Measurements from ENCODE around the gene FOXP1.

FOXP1 gene

GRCh38 chr3:71243229-71243628 is 340.3 kb downstream of the FOXP1 start:
- no peaks in the 10 kb centered on the region for H3K36me3 ChIP-seq (ENCODE audit: control insufficient read depth, insufficient read depth, low read length)
- WGBS, 2 experiments: 92 to 94% methylated on average over 8 of the region's 8 CpGs
- H3K27me3 ChIP-seq (ENCODE audit: control insufficient read depth, insufficient read depth, low read length, poor library complexity, severe bottlenecking): no peaks in the 10 kb centered on the region
- no peak overlapping the region for H3K4me3 ChIP-seq (ENCODE audit: insufficient read depth, low read depth, low read length)
- H3K4me1 ChIP-seq (ENCODE audit: control insufficient read depth, insufficient read depth, low read length): peaks cover 58% of the 10 kb centered on the region
- H3K27ac ChIP-seq (ENCODE audit: insufficient read depth, low read depth, low read length, poor library complexity, severe bottlenecking): no peak overlapping the region
- no peaks in the 10 kb centered on the region for H3K9me3 ChIP-seq (ENCODE audit: control insufficient read depth, low read length)

GRCh38 chr3:71241981-71242560 is 341.5 kb downstream of the FOXP1 start:
- Histone ChIP-seq H3K4me1 (ENCODE audit: control insufficient read depth, insufficient read depth, low read length) (peaks cover 58% of the 10 kb centered on the region), H3K36me3 (ENCODE audit: control insufficient read depth, insufficient read depth, low read length) (no peaks in the 10 kb centered on the region), H3K4me3 (ENCODE audit: insufficient read depth, low read depth, low read length) (no peak overlapping the region), H3K27me3 (ENCODE audit: control insufficient read depth, insufficient read depth, low read length, poor library complexity, severe bottlenecking) (no peaks in the 10 kb centered on the region), H3K27ac (ENCODE audit: insufficient read depth, low read depth, low read length, poor library complexity, severe bottlenecking) (no peak overlapping the region), H3K9me3 (ENCODE audit: control insufficient read depth, low read length) (no peaks in the 10 kb centered on the region)
- 91 to 93% methylated on average over 8 of the region's 8 CpGs for WGBS, 2 experiments

GRCh38 chr3:71241246-71241901 is 342.2 kb downstream of the FOXP1 start:
- no peaks in the 10 kb centered on the region for H3K9me3 ChIP-seq (ENCODE audit: control insufficient read depth, low read length)
- H3K4me1 ChIP-seq (ENCODE audit: control insufficient read depth, insufficient read depth, low read length): peaks cover 51% of the 10 kb centered on the region
- H3K27me3 ChIP-seq (ENCODE audit: control insufficient read depth, insufficient read depth, low read length, poor library complexity, severe bottlenecking): no peaks in the 10 kb centered on the region
- no peak overlapping the region for H3K4me3 ChIP-seq (ENCODE audit: insufficient read depth, low read depth, low read length)
- WGBS, 2 experiments: 52 to 53% methylated on average over 5 to 8 of the region's 8 CpGs
- no peaks in the 10 kb centered on the region for H3K36me3 ChIP-seq (ENCODE audit: control insufficient read depth, insufficient read depth, low read length)
- H3K27ac ChIP-seq (ENCODE audit: insufficient read depth, low read depth, low read length, poor library complexity, severe bottlenecking): no peak overlapping the region

GRCh38 chr3:71240034-71240433 is 343.5 kb downstream of the FOXP1 start:
- no peak overlapping the region for H3K4me3 ChIP-seq (ENCODE audit: insufficient read depth, low read depth, low read length)
- no peaks in the 10 kb centered on the region for H3K9me3 ChIP-seq (ENCODE audit: control insufficient read depth, low read length)
- H3K36me3 ChIP-seq (ENCODE audit: control insufficient read depth, insufficient read depth, low read length): no peaks in the 10 kb centered on the region
- H3K27ac ChIP-seq (ENCODE audit: insufficient read depth, low read depth, low read length, poor library complexity, severe bottlenecking): no peak overlapping the region
- 91 to 93% methylated on average over 8 of the region's 8 CpGs for WGBS, 2 experiments
- peaks cover 40% of the 10 kb centered on the region for H3K4me1 ChIP-seq (ENCODE audit: control insufficient read depth, insufficient read depth, low read length)
- no peaks in the 10 kb centered on the region for H3K27me3 ChIP-seq (ENCODE audit: control insufficient read depth, insufficient read depth, low read length, poor library complexity, severe bottlenecking)

- Histone ChIP-seq H3K27ac (ENCODE audit: insufficient read depth, low read depth, low read length, poor library complexity, severe bottlenecking) (no peak overlapping the region), H3K27me3 (ENCODE audit: control insufficient read depth, insufficient read depth, low read length, poor library complexity, severe bottlenecking) (no peaks in the 10 kb centered on the region), H3K9me3 (ENCODE audit: control insufficient read depth, low read length) (no peaks in the 10 kb centered on the region), H3K36me3 (ENCODE audit: control insufficient read depth, insufficient read depth, low read length) (no peaks in the 10 kb centered on the region), H3K4me1 (ENCODE audit: control insufficient read depth, insufficient read depth, low read length) (peaks cover 23% of the 10 kb centered on the region), H3K4me3 (ENCODE audit: insufficient read depth, low read depth, low read length) (no peak overlapping the region)
- 95 to 99% methylated on average over 4 of the region's 4 CpGs for WGBS, 2 experiments
Measured at GRCh38 chr3:71238355-71238757, 345.2 kb downstream of the FOXP1 start.

- Histone ChIP-seq H3K36me3 (ENCODE audit: control insufficient read depth, insufficient read depth, low read length) (no peaks in the 10 kb centered on the region), H3K27ac (ENCODE audit: insufficient read depth, low read depth, low read length, poor library complexity, severe bottlenecking) (no peak overlapping the region), H3K4me1 (ENCODE audit: control insufficient read depth, insufficient read depth, low read length) (peaks cover 16% of the 10 kb centered on the region), H3K9me3 (ENCODE audit: control insufficient read depth, low read length) (no peaks in the 10 kb centered on the region), H3K27me3 (ENCODE audit: control insufficient read depth, insufficient read depth, low read length, poor library complexity, severe bottlenecking) (no peaks in the 10 kb centered on the region), H3K4me3 (ENCODE audit: insufficient read depth, low read depth, low read length) (no peak overlapping the region)
- 87 to 96% methylated on average over 4 to 5 of the region's 5 CpGs for WGBS, 2 experiments
Measured at GRCh38 chr3:71237672-71238071, 345.9 kb downstream of the FOXP1 start.

- no peaks in the 10 kb centered on the region for H3K36me3 ChIP-seq (ENCODE audit: control insufficient read depth, insufficient read depth, low read length)
- H3K4me3 ChIP-seq (ENCODE audit: insufficient read depth, low read depth, low read length): no peak overlapping the region
- no peak overlapping the region for H3K27ac ChIP-seq (ENCODE audit: insufficient read depth, low read depth, low read length, poor library complexity, severe bottlenecking)
- peaks cover 4% of the 10 kb centered on the region for H3K4me1 ChIP-seq (ENCODE audit: control insufficient read depth, insufficient read depth, low read length)
- no peaks in the 10 kb centered on the region for H3K27me3 ChIP-seq (ENCODE audit: control insufficient read depth, insufficient read depth, low read length, poor library complexity, severe bottlenecking)
- WGBS, 2 experiments: 84 to 98% methylated on average over 1 to 3 of the region's 3 CpGs
- no peaks in the 10 kb centered on the region for H3K9me3 ChIP-seq (ENCODE audit: control insufficient read depth, low read length)
Measured at GRCh38 chr3:71235846-71236245, 347.7 kb downstream of the FOXP1 start.

- peaks cover 7% of the 10 kb centered on the region for H3K4me1 ChIP-seq (ENCODE audit: control insufficient read depth, insufficient read depth, low read length)
- H3K36me3 ChIP-seq (ENCODE audit: control insufficient read depth, insufficient read depth, low read length): no peaks in the 10 kb centered on the region
- no peak overlapping the region for H3K27ac ChIP-seq (ENCODE audit: insufficient read depth, low read depth, low read length, poor library complexity, severe bottlenecking)
- 89 to 97% methylated on average over 2 of the region's 3 CpGs for WGBS, 2 experiments
- H3K27me3 ChIP-seq (ENCODE audit: control insufficient read depth, insufficient read depth, low read length, poor library complexity, severe bottlenecking): no peaks in the 10 kb centered on the region
- no peak overlapping the region for H3K4me3 ChIP-seq (ENCODE audit: insufficient read depth, low read depth, low read length)
- no peaks in the 10 kb centered on the region for H3K9me3 ChIP-seq (ENCODE audit: control insufficient read depth, low read length)
Measured at GRCh38 chr3:71232895-71233294, 350.6 kb downstream of the FOXP1 start.

- Histone ChIP-seq H3K27me3 (ENCODE audit: control insufficient read depth, insufficient read depth, low read length, poor library complexity, severe bottlenecking) (no peaks in the 10 kb centered on the region), H3K9me3 (ENCODE audit: control insufficient read depth, low read length) (no peaks in the 10 kb centered on the region), H3K4me3 (ENCODE audit: insufficient read depth, low read depth, low read length) (no peak overlapping the region), H3K36me3 (ENCODE audit: control insufficient read depth, insufficient read depth, low read length) (no peaks in the 10 kb centered on the region), H3K27ac (ENCODE audit: insufficient read depth, low read depth, low read length, poor library complexity, severe bottlenecking) (no peak overlapping the region), H3K4me1 (ENCODE audit: control insufficient read depth, insufficient read depth, low read length) (peaks cover 4% of the 10 kb centered on the region)
- WGBS, 2 experiments: 46 to 67% methylated on average over 2 to 3 of the region's 3 CpGs
Measured at GRCh38 chr3:71232175-71232679, 351.3 kb downstream of the FOXP1 start.

- WGBS, 2 experiments: 88 to 94% methylated on average over 3 to 4 of the region's 4 CpGs
- Histone ChIP-seq H3K4me1 (ENCODE audit: control insufficient read depth, insufficient read depth, low read length) (peaks cover 4% of the 10 kb centered on the region), H3K4me3 (ENCODE audit: insufficient read depth, low read depth, low read length) (no peak overlapping the region), H3K27ac (ENCODE audit: insufficient read depth, low read depth, low read length, poor library complexity, severe bottlenecking) (no peak overlapping the region), H3K27me3 (ENCODE audit: control insufficient read depth, insufficient read depth, low read length, poor library complexity, severe bottlenecking) (no peaks in the 10 kb centered on the region), H3K36me3 (ENCODE audit: control insufficient read depth, insufficient read depth, low read length) (no peaks in the 10 kb centered on the region), H3K9me3 (ENCODE audit: control insufficient read depth, low read length) (no peaks in the 10 kb centered on the region)
Measured at GRCh38 chr3:71231680-71232079, 351.8 kb downstream of the FOXP1 start.

Data from ectodermal cell (in vitro differentiated cells).